Panc1 (cell line): ENCODE data around the gene C20orf141.

Experiments used
- POLR2AphosphoS5 ChIP-seq: IDR thresholded peaks from 2 replicates; pipeline ENCODE4 v1.6.1; 2012; ENCODE audit warnings: mild to moderate bottlenecking, low read depth, low read length, moderate library complexity
- TF ChIP-seq, protein P1 (sequence below): fragments of 450-650 bp; IDR thresholded peaks from 2 replicates; pipeline ENCODE4 v1.5.1; 2017; ENCODE audit warnings: mild to moderate bottlenecking
- TF ChIP-seq, protein P2 (sequence below), 2 experiments: IDR thresholded peaks; 2 replicates each; pipeline ENCODE4 v1.6.1; 2011 to 2012; ENCODE audit warnings: low read depth in 2 of 2, control low read depth in 1 of 2, low read length in 1 of 2, mild to moderate bottlenecking in 1 of 2, moderate library complexity in 1 of 2; ENCODE audit not compliant: insufficient read depth in 1 of 2

DNA sequence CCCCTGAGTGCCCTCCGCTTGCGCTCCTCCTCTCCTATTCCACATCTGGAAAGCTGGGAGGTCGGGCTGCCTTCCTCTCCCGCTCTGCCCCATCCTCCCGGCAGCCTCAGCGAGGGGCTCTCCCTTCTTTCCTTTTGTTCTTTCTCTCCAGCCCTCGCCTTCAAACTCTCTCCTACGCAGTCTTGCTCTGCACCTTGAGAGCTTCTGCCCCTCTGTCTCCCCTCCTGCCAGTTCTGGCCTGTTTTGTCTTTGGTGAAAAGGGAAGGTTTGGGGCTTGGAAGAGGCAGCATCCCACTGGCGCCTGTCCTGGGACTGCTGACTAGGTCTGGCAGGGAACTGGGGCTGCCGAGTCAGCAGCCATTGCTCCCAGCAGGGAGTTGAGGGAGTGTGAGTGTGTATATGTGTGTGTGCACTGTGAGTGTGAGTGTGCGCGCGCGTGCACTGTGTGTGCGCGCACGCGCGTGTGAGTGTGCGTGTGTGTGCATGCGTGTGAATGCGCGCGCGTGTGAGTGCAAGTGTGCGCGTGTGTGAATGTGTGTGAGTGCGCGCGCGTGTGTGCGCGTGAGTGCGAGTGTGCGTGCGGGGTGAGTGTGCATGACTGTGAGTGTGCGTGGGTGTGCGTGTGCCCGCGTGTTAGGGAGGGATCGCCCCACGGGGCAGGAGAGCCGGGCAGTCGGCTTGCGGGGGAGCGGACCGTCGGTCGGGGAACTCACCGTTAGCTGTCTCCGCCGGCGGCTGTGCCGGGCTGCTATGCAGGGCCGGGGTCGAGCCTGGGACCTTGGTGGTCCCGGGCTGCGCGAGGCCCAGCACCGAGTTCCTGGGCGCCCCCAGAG, 14.9 kb upstream of the C20orf141 start:
- TF ChIP-seq, protein P1, sequence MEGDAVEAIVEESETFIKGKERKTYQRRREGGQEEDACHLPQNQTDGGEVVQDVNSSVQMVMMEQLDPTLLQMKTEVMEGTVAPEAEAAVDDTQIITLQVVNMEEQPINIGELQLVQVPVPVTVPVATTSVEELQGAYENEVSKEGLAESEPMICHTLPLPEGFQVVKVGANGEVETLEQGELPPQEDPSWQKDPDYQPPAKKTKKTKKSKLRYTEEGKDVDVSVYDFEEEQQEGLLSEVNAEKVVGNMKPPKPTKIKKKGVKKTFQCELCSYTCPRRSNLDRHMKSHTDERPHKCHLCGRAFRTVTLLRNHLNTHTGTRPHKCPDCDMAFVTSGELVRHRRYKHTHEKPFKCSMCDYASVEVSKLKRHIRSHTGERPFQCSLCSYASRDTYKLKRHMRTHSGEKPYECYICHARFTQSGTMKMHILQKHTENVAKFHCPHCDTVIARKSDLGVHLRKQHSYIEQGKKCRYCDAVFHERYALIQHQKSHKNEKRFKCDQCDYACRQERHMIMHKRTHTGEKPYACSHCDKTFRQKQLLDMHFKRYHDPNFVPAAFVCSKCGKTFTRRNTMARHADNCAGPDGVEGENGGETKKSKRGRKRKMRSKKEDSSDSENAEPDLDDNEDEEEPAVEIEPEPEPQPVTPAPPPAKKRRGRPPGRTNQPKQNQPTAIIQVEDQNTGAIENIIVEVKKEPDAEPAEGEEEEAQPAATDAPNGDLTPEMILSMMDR = no peak
- TF ChIP-seq, protein P2, sequence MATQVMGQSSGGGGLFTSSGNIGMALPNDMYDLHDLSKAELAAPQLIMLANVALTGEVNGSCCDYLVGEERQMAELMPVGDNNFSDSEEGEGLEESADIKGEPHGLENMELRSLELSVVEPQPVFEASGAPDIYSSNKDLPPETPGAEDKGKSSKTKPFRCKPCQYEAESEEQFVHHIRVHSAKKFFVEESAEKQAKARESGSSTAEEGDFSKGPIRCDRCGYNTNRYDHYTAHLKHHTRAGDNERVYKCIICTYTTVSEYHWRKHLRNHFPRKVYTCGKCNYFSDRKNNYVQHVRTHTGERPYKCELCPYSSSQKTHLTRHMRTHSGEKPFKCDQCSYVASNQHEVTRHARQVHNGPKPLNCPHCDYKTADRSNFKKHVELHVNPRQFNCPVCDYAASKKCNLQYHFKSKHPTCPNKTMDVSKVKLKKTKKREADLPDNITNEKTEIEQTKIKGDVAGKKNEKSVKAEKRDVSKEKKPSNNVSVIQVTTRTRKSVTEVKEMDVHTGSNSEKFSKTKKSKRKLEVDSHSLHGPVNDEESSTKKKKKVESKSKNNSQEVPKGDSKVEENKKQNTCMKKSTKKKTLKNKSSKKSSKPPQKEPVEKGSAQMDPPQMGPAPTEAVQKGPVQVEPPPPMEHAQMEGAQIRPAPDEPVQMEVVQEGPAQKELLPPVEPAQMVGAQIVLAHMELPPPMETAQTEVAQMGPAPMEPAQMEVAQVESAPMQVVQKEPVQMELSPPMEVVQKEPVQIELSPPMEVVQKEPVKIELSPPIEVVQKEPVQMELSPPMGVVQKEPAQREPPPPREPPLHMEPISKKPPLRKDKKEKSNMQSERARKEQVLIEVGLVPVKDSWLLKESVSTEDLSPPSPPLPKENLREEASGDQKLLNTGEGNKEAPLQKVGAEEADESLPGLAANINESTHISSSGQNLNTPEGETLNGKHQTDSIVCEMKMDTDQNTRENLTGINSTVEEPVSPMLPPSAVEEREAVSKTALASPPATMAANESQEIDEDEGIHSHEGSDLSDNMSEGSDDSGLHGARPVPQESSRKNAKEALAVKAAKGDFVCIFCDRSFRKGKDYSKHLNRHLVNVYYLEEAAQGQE (IDR thresholded peaks at IDR 0.05; ENCODE audit: insufficient read depth in 1 of 2, low read depth in 2 of 2, low read length in 1 of 2) = no peak
- no peak for TF ChIP-seq POLR2AphosphoS5
